ENCODE measurements around the gene TSPAN32.

The TSPAN32 gene

DNA sequence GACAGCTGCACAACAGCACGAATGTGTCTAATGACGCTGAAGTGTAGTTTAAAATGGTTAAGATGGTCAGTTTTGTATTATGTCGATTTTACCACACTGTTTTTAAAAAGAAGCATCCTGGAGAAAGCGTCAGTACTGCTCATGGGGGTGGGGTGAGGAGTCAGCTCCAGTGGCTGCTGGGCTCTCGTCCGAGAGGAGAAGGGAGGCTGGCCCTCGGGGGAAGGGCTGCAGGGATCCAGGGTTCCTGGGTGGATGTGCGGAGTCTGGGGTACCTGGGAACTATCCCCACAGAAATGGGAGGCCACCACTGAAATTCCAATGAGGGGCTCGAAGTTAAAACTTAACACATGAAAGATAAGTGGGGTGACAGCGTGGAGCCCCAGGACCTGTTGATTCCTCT is 12.0 kb upstream of the TSPAN32 start:
- DNase-seq, result no peak

DNA sequence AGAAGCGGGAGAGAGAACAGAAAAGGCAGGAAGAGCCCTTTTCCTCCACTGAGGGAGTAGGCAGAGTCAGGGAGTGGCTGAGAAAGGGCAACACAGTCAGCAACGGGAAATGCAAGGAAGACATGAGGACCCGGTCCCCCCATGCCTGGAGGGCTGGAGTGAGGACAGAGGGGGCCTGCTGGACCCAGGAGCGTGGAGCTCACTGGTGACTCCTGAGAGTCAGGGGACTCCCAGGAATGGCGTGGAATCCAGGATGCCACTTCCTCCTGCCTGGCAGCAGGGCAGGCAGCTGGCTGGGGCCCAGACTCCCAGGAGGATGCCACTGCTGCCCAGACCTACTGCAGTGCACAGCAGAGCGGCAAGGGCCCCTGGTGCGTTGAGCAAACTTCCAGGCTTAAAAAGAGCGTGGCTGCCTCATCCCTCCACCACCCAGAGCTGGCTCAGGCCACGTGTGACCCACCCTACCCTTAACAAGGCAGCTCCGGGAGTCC is 11.4 kb upstream of the TSPAN32 start:
- DNase-seq, result no peak

- no peak for DNase-seq
Measured at GRCh38 chr11:2293531-2293971, 8.3 kb upstream of the TSPAN32 start.

- no peak for DNase-seq
Measured at GRCh38 chr11:2293984-2294925, 7.6 kb upstream of the TSPAN32 start.

DNA sequence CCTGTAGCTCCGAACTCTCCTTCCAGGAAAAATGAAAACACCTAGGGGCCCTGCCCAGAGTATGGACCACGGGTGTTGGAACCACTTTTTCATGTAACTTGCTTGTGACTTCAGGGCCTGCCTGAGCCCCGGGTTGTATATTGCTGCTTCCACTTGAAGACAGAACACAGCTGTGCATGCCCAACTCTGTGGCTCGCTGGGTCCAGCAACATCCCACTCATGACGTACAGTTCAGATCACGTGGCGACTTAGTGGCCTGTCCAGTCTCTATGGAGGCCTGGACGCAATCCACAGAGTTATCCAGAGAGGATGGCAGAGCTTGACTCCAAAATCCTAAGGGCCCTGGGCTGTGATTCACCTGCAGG is 6.9 kb upstream of the TSPAN32 start:
- no peak for DNase-seq

DNA sequence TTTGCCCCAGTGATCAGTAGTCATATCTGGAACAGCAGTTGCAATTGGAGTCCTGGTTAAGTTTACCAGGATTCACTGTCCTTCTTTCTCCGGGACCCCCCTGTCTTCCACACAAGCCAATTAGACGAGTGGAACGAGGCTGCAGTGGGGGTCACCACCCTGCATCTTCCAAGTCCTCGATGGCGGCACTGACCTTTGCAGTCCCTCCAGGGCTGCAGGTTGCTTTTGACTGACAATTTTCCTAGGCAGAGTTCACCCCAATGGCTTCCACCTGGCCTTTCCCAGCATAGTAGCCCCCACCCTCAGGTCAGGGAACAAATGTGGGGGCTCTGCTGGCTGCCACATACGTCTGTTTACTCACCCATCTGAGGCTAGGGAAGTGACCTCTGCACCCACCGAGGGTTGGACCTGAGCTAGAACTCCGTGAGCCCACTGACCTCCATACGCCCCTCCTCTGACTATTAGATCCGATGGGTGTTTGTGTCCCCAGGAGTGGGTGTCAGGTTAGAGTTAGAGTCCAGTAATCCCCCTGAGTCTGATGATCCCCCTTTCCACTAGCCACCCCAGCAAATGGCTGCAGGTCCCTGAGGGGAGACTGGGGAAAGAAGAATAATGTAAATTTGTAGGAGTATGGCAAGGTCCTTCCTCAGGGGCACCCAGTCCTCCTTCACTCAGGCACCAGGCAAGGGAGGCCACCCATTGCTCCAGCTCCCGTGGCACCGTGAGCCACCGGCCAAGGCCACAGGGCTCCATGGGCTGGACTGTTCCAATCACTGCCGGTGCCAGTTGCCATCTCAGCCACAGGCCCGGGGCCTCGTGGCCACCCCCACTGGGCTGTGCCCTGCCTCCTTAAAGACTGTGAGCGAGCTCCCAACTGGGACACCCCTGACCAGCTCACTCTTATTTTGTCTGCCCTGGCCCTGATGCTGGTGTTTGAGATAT is 5.6 kb upstream of the TSPAN32 start:
- DNase-seq, result no peak

DNA sequence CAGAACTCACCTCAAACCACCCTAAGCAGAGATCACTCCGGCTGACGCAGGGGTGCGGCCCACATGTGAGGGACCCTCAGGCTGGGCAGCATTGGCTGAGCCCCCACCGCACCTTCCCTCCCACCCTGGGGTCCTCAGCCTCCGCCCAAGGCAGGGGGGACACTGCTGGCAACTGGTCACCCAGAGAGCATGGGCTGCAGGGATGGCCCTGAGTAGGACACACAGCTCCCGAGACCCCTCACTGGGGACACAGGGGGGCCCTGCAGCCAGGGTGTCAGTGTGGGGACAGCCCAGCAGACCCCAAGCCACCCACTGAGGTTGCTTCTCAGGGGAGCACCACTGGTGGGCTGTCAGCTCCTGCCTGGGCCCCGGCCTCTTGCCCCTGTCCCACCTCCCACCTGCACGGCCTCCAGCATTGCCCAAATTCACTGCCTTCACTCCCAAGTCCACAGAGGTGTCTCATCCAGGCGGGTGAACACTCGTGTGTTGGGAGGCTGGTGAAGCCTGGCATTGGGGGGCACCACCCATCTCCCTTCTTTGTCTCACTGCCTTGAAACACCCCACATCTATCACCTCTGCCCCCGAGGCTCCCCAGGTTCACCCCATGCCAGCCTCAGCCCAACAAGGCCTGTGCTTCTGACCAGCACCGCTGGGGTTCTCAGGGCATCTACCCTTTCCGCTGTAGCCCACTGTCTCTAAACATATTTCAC is 4.7 kb upstream of the TSPAN32 start:
- DNase-seq, result no peak

DNA sequence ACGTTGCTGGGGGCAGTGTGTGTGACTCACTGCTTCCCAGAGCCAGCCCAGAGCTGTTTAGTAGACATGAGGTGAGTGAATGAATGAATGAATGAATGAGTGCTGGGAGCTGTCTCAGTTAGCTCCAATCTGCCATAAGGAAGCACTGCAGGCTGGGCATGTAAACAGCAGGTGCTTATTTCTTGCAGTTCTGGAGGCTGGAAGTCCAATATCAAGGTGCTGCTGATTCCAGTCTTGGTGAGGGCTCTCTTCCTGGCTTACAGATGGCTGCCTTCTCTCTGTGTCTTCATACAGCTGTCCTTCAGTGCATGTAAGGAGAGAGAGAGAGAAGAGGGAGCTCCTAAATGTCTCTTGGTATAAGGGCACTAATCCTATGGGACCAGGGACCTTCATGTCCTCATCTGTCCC is 4.2 kb upstream of the TSPAN32 start:
- no peak for DNase-seq

DNA sequence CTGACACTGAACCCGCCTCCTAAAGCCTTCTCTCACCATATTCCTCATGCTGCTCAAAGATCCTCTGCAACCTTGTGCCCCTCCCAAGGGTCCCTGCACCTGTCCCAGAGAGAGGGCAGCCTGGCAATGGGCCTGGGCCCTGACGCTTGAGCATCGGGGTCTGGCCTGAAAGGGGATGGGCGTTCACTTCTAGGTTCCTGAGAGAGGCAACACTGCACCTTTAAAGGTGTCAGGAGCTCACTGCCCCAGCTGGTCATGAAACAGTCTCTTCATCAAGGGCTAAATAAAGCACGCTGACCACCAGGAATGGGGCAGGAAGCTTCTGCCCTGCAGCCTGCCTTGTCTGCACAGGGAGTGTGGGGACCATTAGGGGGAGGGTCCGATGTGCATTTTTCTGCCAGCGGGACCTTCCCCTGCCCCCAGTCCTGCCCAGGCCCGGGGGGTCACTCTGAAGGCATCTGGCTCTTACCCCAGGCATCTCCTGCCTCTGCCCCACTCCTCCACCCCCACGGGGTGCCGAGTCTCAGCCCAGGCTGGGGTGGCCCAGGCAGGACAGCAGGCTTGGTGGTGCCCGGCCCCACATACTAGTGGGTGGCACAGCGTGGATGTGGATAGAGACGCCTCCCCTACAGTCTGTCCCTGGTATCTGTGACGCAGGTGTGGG is 3.5 kb upstream of the TSPAN32 start:
- DNase-seq, result no peak

DNA sequence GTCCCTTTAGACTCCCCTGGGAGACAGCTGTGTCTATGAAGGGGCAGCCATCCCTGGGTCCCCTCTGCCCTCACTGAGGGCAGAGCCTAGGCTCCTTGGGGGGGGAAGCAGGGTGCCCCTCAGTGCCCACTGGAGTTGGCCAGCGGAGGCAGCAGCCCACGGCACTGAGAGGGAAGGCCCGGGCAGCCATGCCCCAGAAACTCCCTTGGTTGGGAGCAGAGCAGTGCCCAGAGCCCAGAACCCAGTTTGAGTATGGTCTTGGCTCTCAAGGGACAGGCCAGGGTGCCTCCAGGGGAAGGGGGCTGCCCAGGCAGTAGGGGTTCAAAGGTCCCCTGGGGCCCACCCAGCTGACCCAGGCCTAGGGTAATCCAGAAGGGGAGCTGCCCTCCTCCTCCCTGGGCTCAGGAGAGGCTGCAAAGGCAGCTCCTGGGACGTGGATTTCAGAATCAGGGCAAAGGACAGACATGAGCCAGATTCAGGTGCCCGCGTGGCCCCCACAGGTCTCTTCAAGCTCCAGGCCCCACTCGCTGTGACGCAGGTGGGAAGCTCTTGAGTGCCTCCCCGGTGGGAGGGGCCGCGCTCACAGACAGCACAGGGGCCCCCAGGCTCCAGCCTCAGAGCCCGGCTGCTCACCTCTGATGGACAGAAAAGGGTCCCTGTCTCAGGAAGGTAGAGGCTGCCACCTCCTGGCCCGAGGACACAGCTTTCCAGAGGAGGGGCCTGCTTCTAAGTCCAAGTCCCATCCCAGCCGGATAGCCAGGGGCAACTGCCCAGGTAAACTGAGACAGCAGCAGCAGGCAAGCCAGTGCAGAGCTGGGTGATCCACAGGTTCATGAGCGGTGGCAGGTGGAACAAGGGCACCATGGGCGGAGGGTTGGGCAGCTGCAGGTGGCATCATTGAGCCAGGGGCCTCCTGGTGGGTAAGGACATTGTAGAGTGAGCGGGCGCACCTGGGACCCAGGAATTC is 2.7 kb upstream of the TSPAN32 start:
- DNase-seq, result peak; percentile 95

- no peak for DNase-seq
Measured at GRCh38 chr11:2299773-2300172, 2.0 kb upstream of the TSPAN32 start.

GRCh38 chr11:2300290-2300935 is 1.4 kb upstream of the TSPAN32 start:
- DNase-seq, result no peak

DNA sequence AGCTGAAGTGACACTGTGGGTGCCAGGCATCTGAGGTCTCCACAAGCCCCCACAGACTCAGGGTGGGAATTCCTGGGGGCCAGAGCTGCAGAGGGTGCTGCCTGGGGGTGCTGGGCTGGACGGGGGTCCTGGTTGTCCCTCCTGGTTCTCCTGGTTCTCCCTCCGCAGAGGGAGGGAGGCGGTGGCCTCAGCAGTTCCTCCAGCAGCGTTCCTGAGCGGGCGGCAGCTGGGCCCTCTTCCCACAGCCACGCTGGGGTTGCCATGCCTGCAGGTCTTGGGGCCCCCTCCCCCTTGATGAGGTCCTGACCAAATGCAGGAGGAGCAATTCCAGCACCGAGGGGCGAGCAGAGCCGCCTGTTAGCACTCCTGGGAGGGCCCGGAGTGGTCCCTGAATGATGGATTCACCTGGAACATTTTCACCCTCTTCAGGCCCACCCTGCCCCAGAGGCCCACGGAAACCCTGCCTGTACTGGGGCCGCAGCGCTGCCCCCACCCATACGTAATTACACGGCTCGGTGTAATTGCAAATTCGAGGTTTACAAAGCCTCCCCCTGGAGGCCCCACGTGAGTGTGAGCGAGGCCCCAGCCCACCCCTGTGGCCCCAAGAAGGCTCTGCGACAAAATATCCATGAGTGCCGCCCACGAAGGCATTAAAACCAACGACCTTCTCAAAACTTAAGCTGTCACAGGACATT is 730 bp upstream of the TSPAN32 start:
- DNase-seq, result no peak

- no peak for DNase-seq
Measured at GRCh38 chr11:2302306-2302895, 588 bp downstream of the TSPAN32 start.

DNA sequence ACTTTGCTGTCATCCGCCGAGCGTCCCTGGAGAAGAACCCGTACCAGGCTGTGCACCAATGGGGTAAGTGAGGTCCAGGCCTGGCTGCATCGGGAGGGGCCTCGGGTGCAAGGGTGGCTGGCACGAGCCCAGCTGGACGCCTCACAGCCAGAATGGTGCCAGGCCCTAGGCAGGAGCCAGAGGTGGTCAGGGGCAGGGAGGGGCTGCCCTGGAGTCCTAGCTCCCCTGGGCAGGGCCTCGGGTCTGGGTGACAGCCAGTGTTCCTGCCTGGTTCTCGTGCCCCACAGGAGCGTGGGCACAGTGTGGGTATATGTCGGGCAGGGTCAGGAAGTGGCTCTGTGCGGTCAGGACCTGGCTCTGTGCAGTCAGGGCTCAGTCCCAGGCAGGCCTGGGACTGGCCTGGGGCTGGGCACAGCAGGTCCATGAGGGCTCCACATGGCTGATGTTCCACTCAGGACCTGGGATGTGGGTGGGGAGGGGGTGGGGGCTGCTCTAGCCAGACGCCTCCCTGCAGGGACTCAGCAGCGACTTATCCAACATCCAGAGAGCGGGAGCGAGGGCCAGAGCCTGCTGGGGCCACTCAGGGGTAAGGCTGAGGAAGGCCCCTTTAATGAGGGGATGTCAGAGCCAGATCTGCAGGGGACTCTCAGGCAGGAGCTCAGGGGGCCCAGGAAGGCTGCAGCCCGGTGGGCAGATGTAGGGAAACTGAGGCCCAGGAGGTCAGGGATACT is 1.2 kb downstream of the TSPAN32 start:
- DNase-seq, result no peak

- DNase-seq, result no peak
Measured at GRCh38 chr11:2303627-2304505, 2.1 kb downstream of the TSPAN32 start.

- no peak for DNase-seq
Measured at GRCh38 chr11:2304506-2305139, 2.8 kb downstream of the TSPAN32 start.

Measured in 8988T (cell line).